Fibroblast of skin of abdomen (primary cell): ENCODE data around the gene CMAS. TPM values are rescaled to one million over a fixed set of nuclear protein-coding genes. Genes with fewer than 3 reads are reported as not detected.
"Not testable (repeated sequence)": the region's sequence is repeated elsewhere in the genome, so short reads cannot be mapped to it uniquely, and the experiment has no call there.

Experiments used
- DNase-seq: peaks from one replicate; pipeline ENCODE4 v3.0.0-alpha.2; 2013
- polyA plus RNA-seq, 2 experiments: library from polyadenylated mRNA; unstranded; fragments of 120-200 nt; gene quantifications; one replicate each; pipeline ENCODE4 v1.2.1, GENCODE V29; 2013; ENCODE audit not compliant: insufficient read length in 2 of 2

CMAS gene
- polyA plus RNA-seq (2013, experiment 1 of 2; ENCODE audit: insufficient read length) = 25.7 TPM
- polyA plus RNA-seq (2013, experiment 2 of 2; ENCODE audit: insufficient read length) = 25.5 TPM

DNA sequence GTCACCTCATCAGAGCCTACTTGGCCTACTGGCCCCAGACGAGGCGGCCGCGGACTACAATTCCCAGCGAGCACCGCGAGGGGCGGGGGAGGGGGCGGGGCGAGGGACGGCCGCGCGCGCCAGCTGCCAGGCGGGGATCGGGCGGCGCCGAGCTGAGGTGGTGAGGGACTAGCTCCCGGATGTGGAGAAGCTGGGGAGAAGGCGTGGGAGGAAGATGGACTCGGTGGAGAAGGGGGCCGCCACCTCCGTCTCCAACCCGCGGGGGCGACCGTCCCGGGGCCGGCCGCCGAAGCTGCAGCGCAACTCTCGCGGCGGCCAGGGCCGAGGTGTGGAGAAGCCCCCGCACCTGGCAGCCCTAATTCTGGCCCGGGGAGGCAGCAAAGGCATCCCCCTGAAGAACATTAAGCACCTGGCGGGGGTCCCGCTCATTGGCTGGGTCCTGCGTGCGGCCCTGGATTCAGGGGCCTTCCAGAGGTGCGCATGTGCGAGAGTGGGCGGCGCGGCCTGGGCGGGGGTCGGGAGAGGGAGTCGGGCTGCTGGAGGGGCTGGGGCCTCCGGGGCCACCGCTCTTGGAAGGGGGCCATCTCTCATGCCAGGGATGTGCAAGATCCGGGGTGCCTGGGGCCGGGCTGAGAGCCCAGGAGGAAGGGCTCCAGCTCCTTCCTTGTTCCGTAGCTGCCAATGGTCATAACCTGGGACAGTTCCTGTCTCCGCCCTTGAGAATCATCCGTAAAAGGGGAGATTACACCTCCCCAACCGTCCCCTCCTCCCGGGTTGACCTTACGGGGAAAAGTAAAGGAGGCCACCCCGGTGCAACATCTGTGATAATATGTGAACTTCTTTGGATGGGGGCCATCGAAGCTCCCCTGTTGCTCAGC lies at the start of gene CMAS:
Gene CMAS (plus strand): TSS at position 129 of the 878 bp plus-strand sequence. CDS start 86 bp downstream, at position 215.
- peak; percentile 70 for DNase-seq

DNA sequence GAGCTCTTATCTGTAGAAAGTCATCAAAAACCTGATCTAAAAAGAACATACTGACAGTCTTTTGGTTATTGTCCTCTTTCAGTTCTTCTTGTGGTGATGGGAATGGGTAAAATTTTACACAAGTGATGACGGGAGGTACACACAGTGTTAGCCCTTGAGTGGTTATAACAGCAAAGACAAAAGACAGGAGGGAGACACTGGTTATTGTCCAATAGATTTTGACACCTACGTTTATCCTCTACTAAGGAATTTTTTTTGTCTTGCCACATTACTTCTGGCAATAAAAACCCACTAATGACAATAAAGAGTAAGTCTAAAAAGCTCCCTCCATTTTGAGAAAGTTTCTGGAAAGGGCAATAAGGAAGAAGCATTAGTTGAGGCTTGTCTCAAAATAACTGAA lies 47.7 kb upstream of the CMAS start:
- no peak for DNase-seq

DNA sequence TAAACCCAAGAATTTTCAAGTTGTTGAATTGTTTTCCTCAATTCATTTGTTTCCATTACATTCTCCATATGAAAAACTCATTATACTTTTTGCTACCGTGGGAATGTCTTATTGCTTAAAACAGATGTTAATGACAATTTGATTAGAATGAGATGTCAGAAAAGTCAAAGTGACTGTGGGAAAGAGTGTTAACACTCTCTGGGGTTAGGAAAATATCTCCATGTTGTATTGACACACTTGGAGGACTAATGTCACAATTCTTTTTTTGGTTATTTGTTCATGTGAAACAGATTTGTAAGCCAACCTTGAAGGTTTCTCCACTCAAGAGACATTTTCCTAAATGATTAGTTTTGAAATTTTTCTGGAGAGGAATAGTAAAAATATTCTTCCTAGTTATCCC lies 47.2 kb upstream of the CMAS start:
- DNase-seq = no peak

DNA sequence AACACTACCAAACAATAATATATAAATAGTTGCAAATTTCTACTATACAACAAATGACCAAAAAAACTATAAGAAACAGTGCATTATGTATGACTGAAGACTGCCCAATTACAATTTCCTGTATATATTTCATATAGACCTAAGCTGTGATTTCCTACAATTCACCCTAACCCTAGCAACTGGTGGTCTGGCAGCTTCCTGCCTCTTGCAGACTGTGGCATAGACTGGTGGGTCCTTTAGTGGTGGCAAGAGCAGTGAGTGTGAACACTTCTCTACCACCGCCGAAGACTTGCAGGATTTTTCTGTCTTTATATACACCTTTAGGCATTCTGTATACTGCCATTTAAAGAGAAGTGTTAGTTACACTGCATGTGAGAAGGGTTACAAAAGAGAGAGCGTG lies 43.6 kb upstream of the CMAS start:
- DNase-seq = no peak

DNA sequence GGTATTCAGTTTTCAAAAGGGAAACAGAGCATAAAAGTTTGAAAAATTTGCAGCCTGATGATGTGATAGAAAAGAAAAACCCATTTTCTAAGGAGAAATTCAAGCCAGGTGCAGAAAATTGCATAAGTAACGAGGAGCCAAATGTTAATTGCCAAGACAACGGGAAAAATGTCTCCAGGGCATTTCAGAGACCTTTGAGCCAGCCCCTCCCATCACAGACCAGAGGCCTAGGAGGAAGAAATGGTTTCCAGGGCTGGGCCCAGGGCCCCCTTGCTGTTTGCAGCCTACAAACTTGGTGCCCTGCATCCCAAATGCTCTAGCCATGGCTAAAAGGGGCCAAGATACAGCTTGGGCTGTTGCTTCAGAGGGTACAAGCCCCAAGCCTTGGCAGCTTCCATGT lies 38.2 kb upstream of the CMAS start:
- DNase-seq = not testable (repeated sequence)

DNA sequence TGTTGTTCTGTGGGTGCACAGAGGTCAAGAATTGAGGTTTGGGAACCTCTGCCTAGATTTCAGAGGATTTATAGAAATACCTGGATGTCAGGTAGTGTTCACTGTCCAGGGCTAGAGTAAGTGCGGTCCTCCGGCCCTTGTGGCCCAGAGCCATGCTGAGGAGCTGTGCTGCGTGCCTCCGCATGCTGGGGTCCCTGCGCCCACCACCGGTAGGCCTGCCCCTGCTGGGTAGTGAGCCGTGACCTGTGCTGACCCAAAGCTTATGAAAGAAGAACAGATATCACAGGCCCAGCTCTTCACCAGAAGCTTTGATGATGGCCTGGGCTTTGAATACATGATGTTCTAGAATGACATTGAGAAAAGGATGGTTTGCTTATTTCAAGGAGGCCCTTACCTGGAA lies 37.8 kb upstream of the CMAS start:
- DNase-seq = no peak

DNA sequence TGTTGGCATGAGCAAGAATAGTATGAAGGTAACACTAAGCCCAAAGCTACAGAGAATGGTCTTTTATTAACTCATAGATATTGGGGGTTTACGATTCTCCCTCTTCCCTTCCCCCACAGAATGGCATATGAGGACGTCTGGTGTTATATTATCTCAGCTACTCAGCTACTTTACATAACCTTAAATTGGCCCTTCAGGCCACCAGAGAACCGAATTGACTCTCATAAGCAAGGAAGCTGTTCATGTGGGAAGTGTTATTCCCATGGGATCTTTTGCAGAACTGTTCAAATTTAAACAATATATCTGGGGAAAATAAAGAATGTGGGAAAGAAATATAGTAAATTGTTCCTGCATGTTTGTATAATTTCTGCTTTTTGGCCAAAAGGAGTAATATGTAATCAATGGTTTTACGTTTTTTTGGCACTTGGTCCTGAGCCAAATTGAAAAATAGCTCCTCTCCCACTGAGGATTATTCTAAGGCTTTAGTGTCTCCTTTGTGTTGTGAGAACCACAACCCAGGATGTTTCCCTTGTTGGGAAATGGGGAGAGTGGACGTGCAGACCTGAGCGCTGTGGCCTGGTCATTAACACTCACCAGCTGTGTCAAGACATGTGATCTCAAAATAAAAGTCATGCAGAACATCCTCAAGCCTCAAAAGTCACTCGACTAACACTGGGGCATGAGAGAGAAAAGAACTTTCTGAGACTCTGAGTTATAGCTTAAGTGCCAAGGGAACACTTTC lies 31.8 kb upstream of the CMAS start:
- no peak for DNase-seq

DNA sequence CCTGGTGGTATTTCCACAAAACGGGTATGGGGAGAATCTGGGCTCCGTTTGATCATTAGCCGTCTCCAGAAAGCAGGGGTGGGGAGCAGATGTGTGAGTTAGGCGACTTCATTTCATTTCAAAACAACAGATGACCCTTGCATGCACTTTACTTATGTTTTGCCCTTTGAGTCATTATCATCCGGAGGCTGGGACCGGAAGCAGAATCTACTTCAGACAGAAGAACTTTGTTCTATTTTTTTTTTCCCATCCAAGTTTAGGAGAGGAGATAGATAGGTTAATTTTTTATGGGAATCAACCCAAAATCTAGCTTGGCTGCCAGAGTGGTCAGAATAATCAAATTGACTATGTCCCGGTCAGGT lies 31.3 kb upstream of the CMAS start:
- DNase-seq = no peak

DNA sequence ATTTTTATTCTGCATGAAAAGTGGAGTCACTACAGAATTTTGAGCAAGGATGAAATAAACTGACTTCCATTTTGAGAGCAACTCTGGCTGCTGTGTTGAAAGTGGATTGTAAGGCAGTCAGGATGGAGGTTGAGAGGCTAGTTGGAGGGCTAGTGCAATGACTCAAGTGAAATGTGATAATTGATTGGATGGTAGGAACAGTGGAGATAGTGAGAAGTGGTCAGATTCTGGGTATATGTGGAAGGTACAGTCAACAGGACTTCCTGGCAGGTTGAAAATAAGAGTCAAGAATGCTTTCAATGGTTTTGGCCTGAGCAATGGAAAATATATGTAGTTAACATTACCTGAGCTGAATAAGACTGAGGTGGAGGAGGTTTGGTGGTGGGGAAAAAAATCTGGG lies 29.0 kb upstream of the CMAS start:
- no peak for DNase-seq

DNA sequence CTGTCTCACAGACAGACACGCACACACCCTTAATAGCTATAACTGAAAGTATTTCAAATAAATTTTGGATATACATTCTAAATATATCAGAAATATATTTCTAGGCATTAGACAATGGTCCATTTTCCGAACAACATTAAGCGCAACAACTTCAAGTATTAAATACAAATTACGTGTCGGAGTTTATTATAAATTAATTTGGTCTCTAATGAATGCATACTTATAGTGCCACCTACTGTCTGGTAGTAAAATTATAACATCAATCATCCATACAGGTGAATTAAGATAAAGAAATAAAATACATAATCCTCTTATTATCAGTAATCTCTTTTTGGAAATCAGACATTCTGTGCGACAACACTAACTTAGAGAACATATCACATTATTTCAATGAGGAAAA lies 27.2 kb upstream of the CMAS start:
- DNase-seq = no peak

DNA sequence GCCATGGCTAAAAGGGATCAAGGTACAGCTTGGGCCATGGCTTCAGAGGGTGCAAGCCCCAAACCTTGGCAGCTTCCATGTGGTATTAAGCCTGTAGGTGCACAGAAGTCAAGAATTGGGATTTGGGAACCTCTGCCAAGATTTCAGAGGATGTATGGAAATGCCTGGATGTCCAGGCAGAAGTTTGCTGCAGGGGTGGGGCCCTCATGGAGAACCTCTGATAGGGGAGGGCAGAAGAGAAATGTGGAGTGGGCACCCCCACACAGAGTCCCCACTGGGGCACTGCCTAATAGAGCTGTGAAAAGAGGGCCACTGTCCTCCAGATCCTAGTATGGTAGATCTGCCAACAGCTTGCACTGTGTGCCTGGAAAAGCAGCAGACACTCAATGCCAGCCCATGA lies 22.5 kb upstream of the CMAS start:
- DNase-seq = not testable (repeated sequence)

DNA sequence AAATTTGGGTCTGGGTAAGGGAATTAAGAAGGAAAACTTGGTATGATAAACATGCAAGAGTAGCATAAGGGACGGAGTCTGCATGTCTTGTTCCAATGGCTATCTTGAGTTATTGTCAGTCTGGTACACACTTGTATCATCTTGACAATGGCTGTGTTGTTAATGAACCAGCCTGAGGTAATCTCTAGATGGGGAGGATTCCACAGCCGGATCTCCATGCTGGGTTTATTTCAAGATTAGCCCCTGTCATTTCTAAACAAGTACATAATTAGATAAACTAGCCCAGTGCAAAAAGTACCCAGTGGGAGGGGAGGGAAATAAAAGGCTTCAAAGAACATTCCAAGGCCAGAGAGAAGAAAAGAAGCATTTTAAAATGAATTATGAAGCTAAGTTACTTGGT lies 16.5 kb upstream of the CMAS start:
- DNase-seq = no peak

DNA sequence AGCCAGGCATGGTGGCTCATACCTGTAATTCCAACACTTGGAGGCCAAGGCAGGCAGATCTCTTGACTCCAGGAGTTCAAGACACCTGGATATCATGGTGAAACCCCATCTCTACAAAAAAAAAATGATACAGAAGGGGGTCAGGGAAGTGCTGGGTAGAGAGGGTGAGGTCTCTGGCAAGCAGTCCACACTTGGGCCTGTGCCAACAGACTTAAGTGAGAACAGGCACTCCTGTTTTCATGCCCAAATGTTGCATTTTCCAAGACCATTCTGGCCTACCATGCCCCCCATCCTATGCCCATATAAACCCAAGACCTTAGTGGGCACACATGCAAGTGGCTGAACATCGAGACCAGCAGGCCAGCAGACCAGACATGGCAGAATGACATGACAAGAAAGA lies 16.0 kb upstream of the CMAS start:
- DNase-seq = no peak

DNA sequence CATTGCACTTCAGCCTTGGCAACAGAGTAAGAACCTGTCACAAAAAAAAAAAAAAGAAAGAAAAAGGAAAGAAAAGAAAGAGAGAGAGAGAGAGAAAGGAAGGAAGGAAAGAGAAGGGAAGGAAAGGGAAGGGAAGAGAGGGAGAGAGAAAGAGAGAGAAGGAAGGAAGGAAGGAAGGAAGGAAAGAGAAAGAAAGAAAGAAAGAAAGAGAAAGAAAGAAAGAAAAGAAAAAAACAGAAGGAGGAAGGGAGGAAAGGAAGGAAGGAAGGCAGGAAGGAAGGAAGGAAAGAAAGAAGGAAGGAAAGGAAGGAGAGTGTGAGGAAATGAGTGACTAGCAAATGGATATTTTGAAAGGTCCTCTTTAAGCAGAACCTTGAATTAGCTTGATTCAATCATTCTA lies 13.3 kb upstream of the CMAS start:
- DNase-seq = no peak

DNA sequence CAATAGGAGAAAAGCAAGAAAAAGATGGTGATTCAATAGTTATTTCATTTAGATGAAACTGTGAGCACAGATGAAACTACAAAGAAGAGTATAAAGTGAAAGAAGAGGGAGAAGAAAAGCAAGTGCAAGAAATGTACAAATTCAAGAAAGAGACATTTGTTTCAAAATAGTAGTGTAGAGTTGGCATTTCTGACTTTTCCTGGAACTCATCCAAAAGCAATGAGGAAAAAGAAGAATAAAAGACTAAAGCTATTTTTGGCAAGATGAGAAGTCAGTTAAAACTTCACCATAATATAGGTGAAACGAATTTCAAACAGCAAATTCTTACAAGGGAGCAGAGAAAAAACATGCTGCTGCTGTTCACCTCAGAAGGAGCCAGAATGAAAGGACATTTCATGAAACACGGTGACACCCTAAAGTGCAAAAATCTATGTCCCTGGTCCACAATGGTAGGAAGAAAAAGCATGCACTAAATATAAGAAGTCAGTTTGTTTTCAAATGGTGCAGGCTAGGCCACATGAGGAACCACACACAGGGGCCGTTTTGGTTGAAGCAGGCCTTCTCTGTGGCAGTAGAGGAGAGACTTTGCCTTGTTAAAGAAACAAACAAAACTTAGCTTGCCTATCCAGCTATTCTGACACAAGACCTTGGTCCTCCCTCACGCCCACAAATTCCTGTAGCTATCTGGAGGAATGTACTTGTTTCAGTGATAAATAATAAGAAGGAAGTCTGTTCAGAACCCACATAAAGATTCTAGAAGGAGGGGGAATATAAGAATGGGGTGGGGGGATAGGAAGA lies 11.1 kb upstream of the CMAS start:
- DNase-seq = no peak

DNA sequence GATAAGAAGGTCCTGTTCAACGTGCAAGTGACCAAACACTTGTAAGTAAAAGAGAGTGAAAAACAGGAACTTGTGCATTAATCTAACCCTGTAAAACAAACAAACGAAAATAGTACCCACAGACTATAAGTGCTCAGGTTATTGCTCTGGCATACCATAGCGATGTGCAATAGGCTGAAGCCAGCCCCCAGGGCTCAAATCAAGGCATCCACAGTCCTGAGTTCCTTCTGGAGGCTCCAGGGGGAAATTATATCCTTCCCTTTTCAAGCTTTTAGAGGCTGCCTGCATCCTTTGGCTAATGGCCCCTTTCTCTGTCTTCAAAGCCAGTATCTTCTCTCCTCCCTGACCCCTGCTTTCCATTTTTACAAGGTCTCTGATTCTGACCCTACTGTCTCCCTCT lies 8.1 kb upstream of the CMAS start:
- no peak for DNase-seq

DNA sequence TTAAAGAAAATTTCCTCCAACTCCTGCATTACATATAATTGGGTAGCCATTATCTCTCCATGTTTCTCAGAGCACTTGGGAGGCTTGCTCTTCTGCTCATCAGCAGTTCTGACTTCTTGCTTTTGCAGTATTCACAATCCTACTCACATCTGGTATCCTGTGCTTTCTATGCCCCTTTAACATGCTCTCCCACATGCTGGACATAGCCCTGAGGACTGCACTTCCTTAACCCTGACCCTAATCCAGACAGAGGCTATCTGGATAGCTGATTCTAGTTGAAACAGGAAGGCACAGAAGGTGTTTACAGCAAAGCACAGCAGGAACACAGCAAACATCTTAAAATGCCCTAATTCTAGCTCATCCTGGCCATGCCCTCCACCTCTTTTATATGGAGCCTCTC lies 7.3 kb upstream of the CMAS start:
- no peak for DNase-seq

DNA sequence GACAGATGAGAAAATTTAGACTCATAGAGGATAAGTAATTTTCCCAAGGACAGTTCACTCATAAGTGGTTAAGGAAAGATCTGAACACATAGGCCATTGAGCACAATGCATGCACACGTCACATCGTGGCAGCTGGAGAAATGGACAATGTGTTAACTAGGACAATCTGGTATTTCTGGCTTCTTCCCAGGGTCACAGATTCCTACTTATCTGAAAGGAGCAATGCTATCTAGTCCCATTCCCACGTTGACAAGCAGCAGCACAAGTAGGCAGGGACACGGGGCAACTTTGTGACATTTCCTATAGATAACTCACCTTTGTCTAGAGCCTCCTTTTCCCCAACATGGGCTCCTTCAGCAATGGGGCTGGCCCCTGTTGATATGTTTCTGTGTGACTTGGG lies 6.7 kb upstream of the CMAS start:
- DNase-seq = no peak

DNA sequence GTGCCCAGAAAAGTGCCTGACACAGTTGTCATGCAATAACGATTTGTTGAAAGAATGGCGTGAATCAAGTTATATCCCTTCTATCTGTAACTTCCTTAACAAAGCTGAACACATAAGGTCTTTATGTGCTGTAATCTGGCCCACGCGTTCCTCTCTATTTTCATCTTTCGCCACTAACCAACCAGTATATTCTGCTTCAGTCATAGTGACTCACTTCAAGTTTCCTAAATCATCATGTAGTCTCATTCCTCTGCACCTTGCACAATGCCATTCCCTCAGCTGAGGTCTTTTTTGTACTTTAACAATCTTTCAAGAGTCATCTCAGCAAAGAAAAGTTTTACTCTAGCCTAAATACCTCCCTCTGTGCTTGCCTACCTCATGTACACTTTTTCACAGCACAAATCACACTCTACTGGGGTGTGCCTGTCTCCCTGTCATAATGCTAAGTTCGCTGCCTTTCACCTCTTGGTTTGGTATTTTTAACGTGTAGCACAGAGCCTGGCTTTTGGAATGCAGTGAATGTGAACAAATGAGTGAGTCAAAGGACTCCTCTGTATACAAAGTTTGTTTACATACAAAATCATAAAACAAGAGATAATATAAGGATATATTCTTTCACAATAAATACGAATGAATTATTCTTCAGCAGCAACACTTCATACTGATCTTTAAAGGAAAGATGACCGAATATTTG lies 2.9 kb upstream of the CMAS start:
- DNase-seq = peak; percentile 2

DNA sequence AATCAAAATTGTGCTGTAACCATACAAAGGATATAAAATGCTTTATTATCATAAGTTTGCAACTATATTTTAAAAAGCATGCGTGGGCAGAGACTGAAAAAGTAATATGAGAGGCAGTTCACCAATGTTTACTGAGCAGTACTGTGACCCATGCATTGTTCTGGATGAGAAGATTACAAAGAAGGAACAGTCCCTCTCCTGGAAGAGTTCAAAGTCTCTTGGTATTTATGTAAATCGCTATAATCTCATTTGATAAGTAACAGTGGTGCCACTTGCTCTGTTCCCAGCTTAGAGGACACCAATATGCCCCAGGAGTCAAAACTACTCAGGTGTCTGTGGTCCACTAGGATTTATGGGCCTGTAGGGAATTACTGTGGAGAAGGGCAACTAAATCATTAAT lies 2.1 kb upstream of the CMAS start:
- DNase-seq = no peak

DNA sequence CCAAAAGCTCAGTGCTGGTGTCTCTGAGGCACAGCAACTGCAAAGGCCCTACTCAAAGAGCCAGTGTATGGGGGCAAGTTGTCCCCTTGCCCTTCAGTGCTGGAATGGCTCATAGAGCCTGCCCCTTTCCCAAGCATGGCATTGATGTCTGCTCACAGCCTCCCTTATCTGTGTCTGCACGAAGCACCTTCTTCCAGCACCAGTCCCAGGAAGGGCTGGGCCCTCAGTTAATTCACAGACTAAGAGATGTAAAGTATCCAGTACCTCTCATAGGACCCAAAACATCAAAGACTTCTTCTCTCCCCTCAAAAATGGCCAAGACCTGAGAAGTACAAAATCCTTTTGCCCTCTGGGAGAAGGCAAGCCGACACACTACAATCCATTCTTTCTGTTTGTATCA lies 1.6 kb upstream of the CMAS start:
- DNase-seq = no peak

DNA sequence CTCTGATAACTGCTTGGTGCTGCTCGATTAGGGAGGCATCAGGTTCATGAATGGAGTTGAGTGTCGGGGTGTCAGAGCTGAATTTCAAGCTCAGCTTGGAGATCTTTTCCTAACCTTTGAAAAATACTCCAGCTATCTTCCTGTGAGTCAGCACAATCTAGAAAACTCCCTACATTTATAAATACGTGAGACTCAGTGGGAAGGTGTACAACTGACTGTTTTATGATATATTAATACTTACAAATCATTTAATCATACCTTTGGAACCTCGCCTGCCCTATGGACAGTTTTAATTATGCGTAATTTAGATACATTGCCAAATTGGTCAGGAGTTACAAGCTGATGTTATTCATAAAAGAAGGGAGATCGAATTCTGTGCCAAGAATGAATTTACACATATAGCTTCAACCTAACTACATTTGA lies 961 bp downstream of the CMAS start:
- DNase-seq = no peak

DNA sequence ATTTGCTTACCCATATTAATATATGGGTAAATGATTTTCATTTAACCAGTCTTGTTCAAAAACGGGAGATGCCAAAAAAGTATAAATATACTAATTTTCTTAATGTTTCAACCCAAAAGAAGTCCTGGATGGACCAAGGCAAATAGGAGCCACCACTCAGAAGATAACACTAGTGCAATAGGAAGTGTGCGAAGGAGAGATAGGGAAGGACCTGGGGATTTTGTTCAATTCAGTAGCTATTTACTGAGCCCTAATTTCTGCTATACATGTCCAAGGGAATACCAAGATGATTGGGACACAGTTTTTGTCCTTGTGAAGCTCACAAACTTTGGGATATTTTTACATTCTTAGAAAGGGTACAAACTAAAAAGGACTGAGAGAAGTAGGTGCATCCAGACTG lies 1.5 kb downstream of the CMAS start:
- no peak for DNase-seq
